Suprapubic skin (tissue), 4 donors: ENCODE data around the gene FAM9C. TPM values are rescaled to one million over a fixed set of nuclear protein-coding genes. Genes with fewer than 3 reads are reported as not detected.

Source experiments
- DNase-seq, 2 donors: peaks; one replicate each; pipeline ENCODE4 v3.0.0-alpha.2; 2019; ENCODE audit warnings: low spot score in 2 of 2
- H3K27ac ChIP-seq: fragments of 200-600 bp; sonication (generic); one replicate; pipeline ENCODE4 v1.5.1; 2019
- H3K27me3 ChIP-seq: fragments of 200-600 bp; sonication (generic); one replicate; pipeline ENCODE4 v1.5.1; 2019
- H3K36me3 ChIP-seq: fragments of 200-600 bp; sonication (generic); one replicate; pipeline ENCODE4 v1.5.1; 2019
- H3K4me1 ChIP-seq: fragments of 200-600 bp; sonication (generic); one replicate; pipeline ENCODE4 v1.5.1; 2019
- H3K4me3 ChIP-seq: fragments of 200-600 bp; sonication (generic); one replicate; pipeline ENCODE4 v1.5.1; 2019; ENCODE audit warnings: mild to moderate bottlenecking
- H3K9me3 ChIP-seq: fragments of 200-600 bp; sonication (generic); one replicate; pipeline ENCODE4 v1.5.1; 2019
- EP300 ChIP-seq: sonication (generic); formaldehyde crosslinking; IDR thresholded peaks from one replicate; pipeline ENCODE4 v1.6.1; 2017; ENCODE audit warnings: antibody characterized with exemption
- POLR2A ChIP-seq, 2 donors: fragments of 450-650 bp; IDR thresholded peaks; one replicate each; pipeline ENCODE4 v1.6.1; 2017; ENCODE audit warnings: antibody characterized with exemption in 2 of 2, mild to moderate bottlenecking in 2 of 2, moderate library complexity in 2 of 2
- POLR2AphosphoS5 ChIP-seq, 3 donors: sonication (generic); formaldehyde crosslinking; IDR thresholded peaks; one replicate each; pipeline ENCODE4 v1.6.1; 2017; ENCODE audit warnings: antibody characterized with exemption in 3 of 3
- WGBS: methylation state at CpG from one replicate; pipeline ENCODE4 v1.1.5; 2018; 5-methylcytosine and 5-hydroxymethylcytosine counted together
- total RNA-seq, 4 donors: library from RNA; depleted of rRNA; stranded (reverse); fragments of >200 nt; gene quantifications; one replicate each; pipeline ENCODE4 v1.1.0, GENCODE V29; 2016
- TF ChIP-seq, protein P1 (sequence below), 2 donors: fragments of 200-600 bp in 1 of 2; fragments of 450-650 bp in 1 of 2; sonication (generic) in 1 of 2; IDR thresholded peaks; one replicate each; pipeline ENCODE4 v1.5.1; 2016 to 2019; ENCODE audit warnings: antibody characterized with exemption in 2 of 2, mild to moderate bottlenecking in 1 of 2, moderate library complexity in 1 of 2

Gene FAM9C
- total RNA-seq, 4 donors from 2014 or later = not detected

DNA sequence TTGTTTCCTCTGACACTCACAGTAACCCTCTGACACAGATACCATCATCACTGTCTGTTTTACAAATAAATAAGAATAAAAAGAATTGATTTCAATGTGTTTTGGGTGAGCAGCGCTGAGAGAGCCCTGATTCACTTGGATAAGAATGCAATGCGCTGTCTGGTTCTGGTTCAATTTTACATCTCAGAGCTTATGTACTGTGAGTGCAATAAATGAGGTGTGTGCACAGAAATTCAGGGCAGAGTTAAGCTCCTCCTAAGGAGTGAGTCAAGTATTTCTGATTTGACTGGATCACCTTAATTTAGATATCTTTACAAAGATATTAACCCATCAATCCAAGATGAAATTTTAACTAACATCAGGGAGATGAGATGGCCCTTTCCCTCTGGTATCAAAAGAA, 11.2 kb downstream of the FAM9C start:
- H3K27ac ChIP-seq = no peak overlapping the region
- DNase-seq = no peak
- no peaks in the 10 kb centered on the region for H3K36me3 ChIP-seq
- H3K27me3 ChIP-seq = no peaks in the 10 kb centered on the region
- WGBS = 87% methylated on average over 2 of the region's 2 CpGs
- peaks cover 20% of the 10 kb centered on the region for H3K4me1 ChIP-seq
- H3K9me3 ChIP-seq = no peaks in the 10 kb centered on the region
- no peak for TF ChIP-seq EP300
- TF ChIP-seq, protein P1, sequence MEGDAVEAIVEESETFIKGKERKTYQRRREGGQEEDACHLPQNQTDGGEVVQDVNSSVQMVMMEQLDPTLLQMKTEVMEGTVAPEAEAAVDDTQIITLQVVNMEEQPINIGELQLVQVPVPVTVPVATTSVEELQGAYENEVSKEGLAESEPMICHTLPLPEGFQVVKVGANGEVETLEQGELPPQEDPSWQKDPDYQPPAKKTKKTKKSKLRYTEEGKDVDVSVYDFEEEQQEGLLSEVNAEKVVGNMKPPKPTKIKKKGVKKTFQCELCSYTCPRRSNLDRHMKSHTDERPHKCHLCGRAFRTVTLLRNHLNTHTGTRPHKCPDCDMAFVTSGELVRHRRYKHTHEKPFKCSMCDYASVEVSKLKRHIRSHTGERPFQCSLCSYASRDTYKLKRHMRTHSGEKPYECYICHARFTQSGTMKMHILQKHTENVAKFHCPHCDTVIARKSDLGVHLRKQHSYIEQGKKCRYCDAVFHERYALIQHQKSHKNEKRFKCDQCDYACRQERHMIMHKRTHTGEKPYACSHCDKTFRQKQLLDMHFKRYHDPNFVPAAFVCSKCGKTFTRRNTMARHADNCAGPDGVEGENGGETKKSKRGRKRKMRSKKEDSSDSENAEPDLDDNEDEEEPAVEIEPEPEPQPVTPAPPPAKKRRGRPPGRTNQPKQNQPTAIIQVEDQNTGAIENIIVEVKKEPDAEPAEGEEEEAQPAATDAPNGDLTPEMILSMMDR (IDR thresholded peaks at IDR 0.05) = no peak
- TF ChIP-seq POLR2AphosphoS5 (IDR thresholded peaks at IDR 0.05) = no peak
- TF ChIP-seq POLR2A (IDR thresholded peaks at IDR 0.05) = no peak
- no peak overlapping the region for H3K4me3 ChIP-seq

DNA sequence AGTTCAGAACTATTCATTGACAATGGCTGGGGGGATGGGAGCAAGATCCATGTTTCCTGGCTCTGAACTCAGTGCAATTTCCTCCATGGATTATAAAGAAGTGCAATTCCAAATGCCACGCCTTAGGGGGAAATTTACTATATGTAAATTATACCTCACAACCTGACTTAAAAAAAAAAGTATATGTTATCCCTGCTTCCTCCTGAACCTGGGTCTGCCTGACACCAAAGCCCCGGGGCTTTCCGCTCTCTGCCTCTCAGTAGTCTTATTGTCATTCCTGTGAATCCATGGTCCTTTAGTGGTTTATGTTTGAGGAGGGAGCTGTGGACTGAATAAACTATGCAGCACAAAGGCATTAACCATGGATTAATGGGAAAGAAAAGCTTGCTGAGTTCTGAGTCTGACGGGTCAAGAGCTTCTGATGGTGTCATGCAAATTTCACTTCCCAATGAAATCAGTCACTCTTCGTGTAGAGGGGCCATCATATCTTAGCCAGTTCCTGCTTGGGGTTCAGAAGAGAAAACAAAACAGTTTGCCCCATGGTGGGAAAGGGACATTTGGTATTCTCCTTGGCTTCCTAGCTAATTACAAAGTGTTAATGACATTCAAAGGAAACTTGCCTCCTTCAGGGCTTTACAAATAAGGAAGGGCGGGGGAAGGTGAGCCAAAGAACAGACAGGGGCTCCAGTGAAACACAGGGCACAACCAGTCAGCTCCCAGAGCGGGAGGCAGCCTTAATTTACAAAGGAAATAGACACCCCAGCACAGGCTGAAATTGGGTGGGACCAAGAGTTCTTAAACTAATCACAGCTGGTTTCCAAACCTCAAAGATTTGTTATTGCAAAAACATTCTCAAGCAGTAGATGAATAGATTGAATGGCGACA, 14.3 kb downstream of the FAM9C start:
- no peak for DNase-seq

DNA sequence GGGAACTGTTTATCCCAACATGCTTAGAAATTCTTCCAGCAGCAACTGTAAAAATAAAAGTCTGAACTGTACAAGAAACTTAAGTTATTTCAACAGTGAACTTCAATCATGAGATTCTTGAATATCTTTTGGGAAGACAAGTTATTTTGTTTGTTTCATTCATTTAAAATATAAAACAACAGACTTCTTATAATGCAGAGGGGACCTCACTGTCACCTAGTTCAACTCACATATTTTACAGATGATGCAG, 14.9 kb downstream of the FAM9C start:
- H3K4me3 ChIP-seq = no peak overlapping the region
- TF ChIP-seq POLR2AphosphoS5 (IDR thresholded peaks at IDR 0.05) = no peak
- TF ChIP-seq, protein P1 (IDR thresholded peaks at IDR 0.05) = no peak
- TF ChIP-seq EP300 = no peak
- no peak for TF ChIP-seq POLR2A (IDR thresholded peaks at IDR 0.05)
- H3K27me3 ChIP-seq = no peaks in the 10 kb centered on the region
- no peak overlapping the region for H3K27ac ChIP-seq
- H3K9me3 ChIP-seq = no peaks in the 10 kb centered on the region
- no peaks in the 10 kb centered on the region for H3K36me3 ChIP-seq
- peaks cover 20% of the 10 kb centered on the region for H3K4me1 ChIP-seq
- DNase-seq = no peak

More for the DNA sequence above, 14.3 kb downstream of the FAM9C start:
- Histone ChIP-seq H3K9me3 (no peaks in the 10 kb centered on the region), H3K27me3 (no peaks in the 10 kb centered on the region), H3K36me3 (no peaks in the 10 kb centered on the region), H3K4me3 (no peak overlapping the region), H3K4me1 (peaks cover 20% of the 10 kb centered on the region), H3K27ac (peak overlapping the region; percentile 29)
- TF ChIP-seq POLR2A (IDR thresholded peaks at IDR 0.05) (no peak), POLR2AphosphoS5 (IDR thresholded peaks at IDR 0.05) (no peak), EP300 (no peak)
- TF ChIP-seq, protein P1 (IDR thresholded peaks at IDR 0.05) = no peak
- WGBS = 42% methylated on average over 8 of the region's 8 CpGs

DNA sequence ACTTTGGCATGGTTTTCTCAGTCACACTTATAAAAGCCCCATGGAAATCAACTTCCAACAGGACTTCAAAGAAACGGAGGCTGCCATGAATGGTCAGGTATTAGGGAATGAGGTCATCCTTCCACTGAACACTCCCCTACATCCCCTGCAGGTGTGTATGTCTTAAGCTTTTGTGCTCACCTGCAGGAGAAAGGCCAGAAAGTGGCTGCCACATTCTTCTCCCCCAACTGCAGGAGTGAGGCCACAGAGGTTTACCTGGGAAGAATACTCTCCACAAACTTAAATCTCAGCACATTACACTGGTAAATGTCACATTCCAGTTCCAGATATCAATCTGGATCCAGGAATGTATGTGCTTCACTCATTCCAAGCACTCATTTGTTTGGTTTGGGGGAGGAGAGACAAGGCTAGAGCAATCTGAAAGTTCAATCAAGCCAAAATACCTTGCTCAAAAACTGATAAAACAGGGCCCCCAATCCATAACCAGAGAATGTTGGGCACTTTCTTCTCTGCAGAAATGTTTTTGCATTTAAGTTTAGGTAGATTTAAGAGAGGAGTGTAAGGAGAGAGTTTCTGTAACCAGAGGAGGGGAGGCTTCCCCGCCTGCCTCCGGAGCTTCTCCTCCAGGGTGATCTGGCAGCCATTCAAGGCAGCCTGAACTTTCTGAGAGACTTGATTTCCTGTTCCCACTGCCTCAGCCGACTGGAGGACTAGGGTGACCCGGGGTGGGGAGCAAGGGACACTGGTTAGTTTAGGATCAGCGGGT, 15.4 kb downstream of the FAM9C start:
- H3K27me3 ChIP-seq = no peaks in the 10 kb centered on the region
- no peak overlapping the region for H3K4me3 ChIP-seq
- DNase-seq = peak in 1 of 2 donors; percentile 75
- no peaks in the 10 kb centered on the region for H3K9me3 ChIP-seq
- no peak overlapping the region for H3K27ac ChIP-seq
- WGBS = 27% methylated on average over 6 of the region's 6 CpGs
- TF ChIP-seq POLR2AphosphoS5 (IDR thresholded peaks at IDR 0.05) (no peak), EP300 (no peak), POLR2A (IDR thresholded peaks at IDR 0.05) (no peak)
- TF ChIP-seq, protein P1 (IDR thresholded peaks at IDR 0.05) = no peak
- H3K36me3 ChIP-seq = no peaks in the 10 kb centered on the region
- peaks cover 20% of the 10 kb centered on the region for H3K4me1 ChIP-seq
